HG02885 (cell line): ENCODE results near the gene MLST8.

Source experiments
- ATAC-seq: cut with Tn5 transposase; IDR thresholded peaks from one replicate; pipeline ENCODE4 v1.9.1; 2021; ENCODE audit warnings: mild to moderate bottlenecking; ENCODE audit not compliant: unreplicated experiment, poor library complexity

Gene MLST8

DNA sequence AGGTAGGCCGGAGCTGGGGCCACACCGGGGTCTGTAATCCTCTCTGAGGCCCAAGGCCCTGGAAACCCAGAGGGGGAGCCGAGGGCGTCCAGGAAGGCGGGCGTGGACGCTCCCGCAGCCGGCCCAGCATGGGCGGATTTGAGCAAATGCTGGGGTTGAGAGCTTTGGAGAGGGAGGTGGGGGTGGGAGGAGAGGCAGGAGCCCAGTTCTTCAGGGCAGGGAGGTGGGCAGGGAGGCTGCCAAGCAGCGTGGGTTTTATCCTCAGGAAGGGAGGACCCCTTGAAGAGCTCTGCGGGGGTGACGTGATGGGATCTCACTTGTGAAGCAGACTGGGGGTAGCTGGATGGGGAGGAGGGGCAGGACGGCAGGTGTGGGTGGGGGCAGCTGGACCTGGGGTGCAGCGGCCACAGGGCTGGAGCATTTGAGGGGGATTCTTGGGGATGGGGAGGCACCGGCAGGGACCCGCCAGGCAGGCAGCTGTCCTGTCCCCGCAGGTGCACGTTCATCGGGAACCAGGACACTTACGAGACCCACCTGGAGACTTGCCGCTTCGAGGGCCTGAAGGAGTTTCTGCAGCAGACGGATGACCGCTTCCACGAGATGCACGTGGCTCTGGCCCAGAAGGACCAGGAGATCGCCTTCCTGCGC is 32.4 kb upstream of the MLST8 start:
- ATAC-seq, result no peak

DNA sequence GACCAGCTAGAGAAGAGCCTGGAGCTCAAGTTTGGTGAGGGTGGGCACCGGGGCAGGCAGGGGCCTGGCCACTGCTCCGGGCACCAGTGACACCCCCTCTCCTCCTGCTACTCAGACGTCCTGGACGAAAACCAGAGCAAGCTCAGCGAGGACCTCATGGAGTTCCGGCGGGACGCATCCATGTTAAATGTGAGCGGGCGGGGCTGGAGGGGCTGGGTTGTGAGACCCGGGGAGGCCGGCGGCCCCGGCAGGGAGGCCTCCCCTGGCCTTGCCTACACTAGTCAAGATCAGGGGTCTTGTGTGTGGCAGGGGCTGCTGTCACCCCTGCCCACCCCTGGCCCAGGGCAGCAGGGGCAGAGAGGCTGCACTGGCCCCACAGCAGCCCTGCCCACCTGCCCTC is 31.9 kb upstream of the MLST8 start:
- ATAC-seq, result no peak

DNA sequence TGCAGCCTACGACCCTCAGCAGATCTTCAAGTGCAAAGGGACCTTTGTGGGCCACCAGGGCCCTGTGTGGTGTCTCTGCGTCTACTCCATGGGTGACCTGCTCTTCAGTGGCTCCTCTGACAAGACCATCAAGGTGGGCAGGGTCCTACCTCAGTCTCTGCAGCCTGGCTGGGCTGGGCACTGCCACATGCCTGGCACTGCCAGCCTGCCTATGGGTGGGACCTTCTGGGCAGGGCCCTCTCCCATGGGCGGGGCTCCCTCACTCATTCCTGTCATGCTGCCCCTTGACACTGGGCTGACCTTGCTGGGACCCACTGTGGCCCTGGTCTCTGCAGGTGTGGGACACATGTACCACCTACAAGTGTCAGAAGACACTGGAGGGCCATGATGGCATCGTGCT is 31.3 kb upstream of the MLST8 start:
- ATAC-seq, result no peak

DNA sequence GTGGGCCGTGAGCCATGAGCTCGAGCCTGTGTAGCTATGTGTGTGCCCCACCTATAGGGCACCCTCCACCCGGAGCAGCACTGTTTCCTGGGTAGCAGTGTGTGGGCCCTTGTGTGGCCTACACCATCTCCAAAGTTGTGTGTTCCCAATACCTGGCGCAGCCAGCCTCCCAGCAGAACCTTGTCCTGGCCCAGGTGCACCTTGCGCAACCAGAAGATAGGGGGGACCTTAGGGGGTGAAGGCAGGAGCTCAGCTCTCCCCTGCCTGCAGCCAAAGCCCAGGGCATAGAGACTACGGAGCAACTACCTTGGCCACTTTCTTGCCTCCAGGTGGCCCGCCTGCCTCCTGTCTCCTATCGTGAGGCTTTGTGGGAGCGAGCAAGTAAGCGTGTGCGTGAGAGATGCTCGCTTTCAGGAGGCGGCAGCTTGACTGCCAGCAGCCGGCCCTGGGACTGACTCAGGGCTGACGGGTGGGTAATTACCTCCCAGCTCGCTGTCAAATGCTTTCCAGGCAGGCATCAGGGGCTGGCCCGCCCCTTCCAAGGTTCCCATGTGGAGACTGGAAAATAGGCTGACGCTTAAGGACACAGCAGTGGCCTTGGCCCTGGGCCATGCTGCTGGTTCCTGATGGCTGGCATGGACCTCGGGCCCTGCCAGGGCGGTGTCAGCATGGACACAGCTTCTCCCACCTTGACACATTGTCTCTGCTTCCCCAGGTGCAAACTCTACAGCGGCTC is 30.7 kb upstream of the MLST8 start:
- ATAC-seq, result no peak

DNA sequence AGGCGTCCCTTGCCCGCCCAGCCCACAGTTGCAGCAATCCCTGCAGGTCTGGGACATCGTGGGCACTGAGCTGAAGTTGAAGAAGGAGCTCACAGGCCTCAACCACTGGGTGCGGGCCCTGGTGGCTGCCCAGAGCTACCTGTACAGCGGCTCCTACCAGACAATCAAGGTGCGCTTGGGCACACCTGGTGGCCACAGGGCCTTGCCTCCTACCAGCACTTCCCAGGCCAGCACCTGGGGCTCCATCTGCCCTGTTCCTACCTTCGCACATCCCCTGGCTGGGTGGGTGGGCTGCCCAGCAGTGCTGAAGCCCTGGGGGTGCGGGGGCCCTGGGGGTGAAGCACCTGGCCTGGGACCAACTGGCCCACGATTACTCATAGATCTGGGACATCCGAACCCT is 29.8 kb upstream of the MLST8 start:
- ATAC-seq, result no peak

DNA sequence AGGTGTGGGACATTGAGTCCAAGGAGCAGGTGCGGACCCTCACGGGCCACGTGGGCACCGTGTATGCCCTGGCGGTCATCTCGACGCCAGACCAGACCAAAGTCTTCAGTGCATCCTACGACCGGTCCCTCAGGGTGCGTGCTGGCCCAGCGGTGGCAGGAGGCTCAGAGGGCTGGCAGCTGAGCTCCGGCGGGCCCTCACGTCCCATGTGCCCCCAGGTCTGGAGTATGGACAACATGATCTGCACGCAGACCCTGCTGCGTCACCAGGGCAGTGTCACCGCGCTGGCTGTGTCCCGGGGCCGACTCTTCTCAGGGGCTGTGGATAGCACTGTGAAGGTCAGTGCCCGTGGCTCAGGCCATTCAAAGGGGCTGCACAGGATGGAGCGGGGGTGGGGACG is 29.2 kb upstream of the MLST8 start:
- no peak for ATAC-seq

DNA sequence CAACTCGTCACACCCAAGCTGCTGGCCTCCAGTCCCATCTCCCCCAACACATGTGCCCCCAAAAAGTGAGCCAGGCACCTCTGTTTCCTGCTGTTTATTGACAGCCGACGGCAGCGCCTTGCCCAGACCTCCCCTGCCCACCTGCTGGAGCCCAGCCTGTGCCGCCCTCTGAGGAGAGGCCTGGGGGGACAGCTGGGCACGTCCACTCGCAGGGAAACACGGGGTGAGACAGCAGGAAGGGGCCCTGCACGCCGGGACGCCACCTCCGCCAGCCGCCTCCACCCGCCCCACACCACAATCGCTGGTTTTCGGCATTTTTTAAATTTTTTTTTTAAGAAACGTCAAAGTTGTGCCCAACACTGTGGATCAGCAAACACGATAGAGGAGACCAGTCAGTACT is 28.2 kb upstream of the MLST8 start:
- no peak for ATAC-seq

DNA sequence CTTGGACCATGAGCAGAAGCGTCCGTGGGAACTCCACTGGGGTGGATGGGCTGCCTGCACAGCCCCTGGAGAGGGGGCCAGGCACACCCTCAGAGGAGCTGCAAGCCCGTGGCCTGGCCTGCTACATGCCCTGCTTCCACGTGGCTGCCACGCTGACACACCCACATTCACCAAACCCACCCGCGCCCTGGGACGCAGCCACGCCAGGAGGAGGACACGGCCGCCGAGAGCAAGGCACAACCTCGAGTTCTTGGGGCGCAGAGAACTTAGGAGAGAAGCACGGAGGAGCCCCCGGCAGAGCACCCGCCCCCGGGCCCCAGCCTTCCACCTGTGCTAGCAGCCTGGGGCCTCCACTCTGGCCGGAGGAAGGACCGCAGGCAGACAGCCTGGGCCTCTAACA is 27.7 kb upstream of the MLST8 start:
- no peak for ATAC-seq

DNA sequence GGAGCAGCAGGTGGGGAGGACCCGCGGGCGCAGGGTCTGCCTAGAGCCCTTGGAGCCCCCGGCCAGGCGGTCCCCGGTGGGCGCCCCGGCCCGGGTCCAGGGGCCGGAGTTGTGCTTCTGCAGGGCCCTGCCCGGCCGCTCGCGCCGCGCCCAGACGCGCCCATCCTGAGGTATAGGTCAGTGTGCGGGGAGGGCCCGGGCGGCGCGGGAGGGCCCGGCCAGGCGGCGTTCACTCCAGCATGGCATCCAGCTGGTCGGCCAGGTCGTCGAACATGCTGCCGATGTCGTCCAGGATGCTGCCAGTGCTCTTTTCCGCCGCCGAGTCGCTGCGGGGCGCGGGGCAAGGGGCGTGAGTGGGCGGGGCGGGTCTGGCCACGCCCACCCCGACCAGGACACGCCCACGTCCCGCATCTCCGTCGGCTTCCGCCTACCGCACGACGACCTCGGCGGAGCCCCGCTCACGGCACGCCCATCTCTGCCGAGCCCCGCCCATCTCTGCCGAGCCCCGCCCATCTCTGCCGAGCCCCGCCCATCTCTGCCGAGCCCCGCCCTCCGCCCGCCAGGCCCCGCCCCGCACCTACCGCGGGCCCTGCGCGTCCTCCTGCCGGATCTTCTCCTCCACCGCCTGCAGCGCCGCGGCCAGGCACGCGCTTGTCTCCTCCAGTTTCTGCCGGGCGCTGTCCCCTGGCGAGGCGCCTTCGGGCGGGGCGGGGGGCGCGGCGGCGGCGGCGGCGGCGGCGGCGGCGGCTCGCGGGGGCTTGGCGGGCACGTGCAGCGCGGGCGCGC is 26.7 kb upstream of the MLST8 start:
- no peak for ATAC-seq

DNA sequence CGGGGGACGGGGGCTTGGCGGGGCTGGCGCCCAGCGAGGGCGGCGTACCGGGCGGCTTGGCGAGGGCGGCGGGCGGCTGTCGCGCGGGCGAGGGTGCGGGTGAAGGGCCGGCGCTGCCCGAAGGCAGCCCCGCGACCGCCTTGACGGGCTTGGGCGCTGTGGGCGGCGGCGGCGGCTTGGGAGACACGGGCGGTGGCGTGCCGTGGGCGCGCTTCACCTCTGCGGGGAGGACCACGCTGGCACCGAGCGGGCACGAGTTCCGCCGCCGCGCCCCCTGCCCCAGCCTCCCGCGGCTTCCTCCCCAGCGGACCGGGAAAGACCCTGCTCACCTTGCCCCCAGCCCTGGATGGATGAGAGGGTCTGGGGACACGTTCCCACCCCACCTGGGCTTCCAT is 26.1 kb upstream of the MLST8 start:
- ATAC-seq, result no peak

DNA sequence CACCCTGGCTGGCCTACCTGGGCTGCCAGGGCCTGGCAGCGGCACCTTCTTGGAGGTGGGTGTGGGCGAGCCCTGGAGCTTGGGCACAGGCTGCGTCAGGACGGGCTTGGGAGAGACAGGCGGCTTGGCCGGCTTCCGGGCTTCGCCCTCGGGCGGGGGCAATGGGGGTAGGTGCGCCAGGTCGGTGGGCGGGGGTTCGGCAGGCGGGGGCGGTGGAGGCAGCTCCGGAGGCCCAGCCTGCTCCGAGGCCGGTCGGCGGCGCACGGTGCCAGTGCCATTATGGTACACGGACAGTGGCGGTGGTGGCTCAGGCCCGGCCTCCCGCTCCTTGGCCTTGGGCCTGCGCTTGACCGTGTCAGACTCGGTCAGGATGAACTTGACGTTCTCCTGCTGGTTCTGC is 25.7 kb upstream of the MLST8 start:
- ATAC-seq, result no peak

DNA sequence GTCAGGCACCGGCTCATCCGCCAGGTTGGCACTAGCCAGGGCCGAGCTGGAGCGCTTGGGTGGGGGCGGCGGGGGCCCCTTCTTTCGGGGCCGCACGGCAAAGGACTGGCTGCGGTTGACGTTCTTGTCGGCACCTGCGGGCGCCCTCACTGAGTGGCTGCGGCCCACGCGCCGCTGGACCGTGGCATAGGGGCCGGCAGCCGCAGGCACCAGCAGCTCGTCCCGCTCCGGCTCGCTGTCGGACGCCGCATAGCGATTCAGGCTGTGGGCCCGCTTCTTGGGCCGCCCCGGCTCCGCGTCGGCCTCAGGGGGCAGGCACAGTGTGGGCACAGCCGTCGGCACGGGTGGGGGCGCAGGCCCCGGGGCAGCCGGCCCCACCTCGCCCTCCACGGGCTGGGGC is 24.8 kb upstream of the MLST8 start:
- no peak for ATAC-seq

DNA sequence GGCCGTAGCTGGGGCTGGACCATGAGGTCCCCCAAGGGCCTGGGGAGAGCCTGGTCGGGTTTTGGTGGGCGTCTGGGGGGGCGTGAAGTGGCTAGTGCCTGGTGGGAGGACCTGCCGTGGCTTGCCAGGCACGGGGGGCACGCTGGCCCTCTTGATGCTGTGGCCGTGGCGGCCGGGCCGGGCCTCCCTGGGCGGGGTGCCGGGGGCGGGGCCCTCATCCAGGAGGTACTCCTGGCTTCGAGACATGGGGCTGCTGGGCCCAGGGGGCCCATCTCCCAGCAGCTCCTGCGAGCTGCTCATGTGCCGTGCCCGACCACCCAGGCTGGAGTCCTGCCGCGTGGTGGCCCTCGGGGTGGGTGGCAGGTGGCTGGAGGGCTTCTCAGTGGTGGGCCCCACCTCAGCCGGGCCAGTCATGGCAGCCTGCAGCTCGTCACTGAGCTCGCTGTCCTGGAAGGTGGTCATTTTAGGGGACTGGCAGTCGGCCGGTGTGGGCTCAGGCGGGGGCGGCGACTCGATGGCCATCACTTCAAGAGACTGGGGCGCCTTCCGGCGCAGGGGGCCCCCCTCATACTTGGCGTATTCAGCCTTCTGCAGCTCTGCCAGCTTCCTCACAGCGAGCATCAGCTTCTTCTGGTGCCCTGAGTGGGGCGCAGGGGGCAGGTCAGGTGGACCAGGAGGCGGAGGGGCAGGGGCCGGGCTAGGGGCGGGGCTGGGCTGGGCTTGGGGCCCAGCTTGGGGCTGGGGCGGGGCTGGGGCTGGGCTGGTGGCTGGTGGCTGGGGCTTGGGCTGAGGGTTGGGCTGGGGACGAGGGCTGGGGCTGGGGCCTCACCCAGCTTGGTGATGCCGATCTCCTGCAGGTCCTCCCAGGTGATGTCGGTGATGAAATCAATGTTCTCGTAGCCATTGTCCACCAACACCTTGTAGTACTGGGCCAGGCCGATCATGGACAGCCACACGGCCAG is 24.0 kb upstream of the MLST8 start:
- no peak for ATAC-seq

DNA sequence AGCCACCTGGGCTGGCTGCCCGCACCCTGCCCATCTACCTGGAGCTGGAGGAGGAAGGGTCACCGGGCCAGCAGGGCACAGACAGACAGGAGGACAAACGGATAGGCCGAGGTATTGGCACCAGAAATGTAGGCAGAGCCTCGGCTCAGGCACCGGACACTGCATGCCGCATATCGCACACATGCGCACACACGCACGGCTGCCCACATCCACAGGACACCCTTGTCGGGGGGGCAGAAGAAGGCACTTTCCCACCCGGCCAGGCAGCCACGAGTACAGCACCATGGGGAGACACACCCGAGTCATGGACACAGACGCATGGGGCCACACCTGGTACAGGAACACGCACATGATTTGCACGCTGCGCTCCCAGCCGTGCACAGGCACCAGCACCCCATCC is 23.3 kb upstream of the MLST8 start:
- no peak for ATAC-seq

DNA sequence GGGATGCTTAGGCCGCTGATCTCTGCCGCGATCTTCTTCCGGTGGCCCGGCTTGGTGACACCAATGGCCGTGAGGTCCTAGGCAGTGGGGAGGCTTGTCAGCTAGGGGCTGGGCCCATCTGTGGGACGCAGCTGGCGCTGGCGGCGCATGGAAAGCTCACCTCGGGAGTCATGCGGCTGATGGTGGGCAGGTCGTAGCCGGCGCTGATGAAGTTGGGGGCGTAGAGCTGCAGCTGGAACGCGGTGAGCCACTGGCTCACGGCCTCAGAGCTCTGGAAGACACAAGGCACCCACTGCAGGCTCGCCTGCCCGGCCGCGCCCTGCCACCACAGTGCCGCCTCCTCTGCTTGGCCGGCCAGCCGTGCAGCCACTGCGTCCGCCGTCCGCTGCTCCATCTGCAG is 21.6 kb upstream of the MLST8 start:
- ATAC-seq, result no peak

DNA sequence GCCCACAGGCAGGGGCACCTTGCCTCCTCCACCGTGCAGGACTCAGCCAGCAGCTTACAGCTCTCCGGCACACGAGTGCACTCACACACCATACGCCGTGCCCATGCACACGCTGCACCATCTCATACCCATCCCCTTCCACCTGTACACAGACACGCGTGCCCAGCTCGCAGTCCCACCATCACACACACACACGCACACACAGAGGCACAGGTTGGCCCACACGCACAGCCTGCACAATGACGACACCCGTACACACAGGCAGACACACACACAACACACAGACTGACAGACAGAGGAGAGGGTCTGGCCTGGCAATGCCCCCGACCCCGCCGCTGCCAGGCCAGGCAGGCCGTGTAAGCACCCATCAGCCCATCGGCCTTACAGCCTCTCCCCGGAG is 20.9 kb upstream of the MLST8 start:
- ATAC-seq, result no peak

DNA sequence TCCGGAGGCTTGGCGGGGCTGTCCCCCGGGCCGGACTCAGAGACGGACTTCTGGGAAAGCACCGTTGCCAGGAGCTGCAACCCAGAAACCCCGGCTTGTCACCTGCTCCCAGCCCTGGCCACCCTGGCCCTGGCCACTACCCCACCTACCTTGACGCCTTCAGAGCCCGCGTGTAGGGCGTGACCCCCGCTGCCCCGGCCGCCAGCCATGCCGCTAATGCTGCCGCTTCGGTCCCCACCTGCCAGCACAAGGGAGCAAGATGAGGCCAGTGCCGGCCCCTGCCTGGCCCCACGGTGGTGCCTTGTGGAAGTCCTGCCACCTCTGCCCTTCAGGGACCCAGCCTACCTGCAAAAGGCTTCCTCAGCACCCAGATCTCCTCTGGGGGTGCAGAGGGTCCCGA is 20.3 kb upstream of the MLST8 start:
- ATAC-seq, result no peak

DNA sequence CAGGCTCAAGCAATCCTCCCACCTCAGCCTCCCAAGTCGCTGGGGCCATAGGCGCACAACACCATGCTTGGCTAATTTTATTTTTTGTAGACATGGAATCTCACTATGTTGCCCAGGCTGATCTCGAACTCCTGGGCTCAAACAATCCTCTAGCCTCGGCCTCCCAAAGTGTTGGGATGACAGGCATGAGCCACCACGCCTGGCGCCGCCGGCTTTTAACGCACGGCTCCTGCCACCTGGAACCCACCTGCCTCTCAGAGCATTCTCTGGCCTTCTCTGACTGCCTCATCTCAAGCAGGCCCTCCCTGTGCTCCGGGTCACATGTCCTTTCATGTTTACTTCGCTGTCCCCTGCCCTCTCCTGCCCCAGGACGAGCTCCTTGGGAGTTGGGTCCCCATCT is 19.2 kb upstream of the MLST8 start:
- no peak for ATAC-seq

DNA sequence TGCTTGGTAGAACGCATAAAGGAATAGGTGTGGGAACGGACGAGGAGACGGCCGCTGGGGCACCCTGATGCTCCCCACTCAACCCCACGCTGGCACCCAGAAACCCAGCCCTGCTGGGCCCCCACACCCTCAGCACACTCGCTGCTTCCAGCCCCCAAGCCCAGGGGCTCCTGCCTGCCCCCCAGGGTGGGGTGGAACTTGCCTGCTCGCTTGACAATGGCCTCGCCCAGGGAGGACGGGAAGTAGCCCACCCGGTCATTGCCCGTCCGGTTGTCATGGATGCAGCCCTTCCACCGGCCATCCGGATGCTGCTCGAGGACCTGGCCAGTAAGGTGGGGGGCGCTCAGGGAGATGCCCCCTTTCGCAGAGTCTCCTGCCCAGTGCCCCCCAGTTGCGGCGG is 18.7 kb upstream of the MLST8 start:
- no peak for ATAC-seq

DNA sequence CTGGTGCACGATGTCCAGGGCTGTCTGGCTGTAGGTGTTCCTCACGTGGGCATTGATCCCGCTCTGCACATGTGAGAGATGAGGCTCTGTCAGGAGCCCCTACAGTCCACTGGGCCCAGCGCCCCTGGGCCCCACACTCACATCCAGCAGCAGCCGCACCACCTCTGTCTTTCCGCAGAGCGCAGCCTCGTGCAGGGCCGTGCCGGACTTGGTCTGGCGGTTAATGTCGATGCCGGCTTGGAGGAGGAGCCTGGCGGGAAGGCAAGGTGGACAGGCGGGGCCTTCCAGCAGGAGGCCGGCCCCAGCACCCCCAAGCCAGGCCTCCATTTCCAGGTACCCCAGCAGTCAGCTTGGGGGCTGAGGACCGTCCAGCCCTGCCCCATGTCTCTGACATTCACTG is 18.0 kb upstream of the MLST8 start:
- no peak for ATAC-seq

DNA sequence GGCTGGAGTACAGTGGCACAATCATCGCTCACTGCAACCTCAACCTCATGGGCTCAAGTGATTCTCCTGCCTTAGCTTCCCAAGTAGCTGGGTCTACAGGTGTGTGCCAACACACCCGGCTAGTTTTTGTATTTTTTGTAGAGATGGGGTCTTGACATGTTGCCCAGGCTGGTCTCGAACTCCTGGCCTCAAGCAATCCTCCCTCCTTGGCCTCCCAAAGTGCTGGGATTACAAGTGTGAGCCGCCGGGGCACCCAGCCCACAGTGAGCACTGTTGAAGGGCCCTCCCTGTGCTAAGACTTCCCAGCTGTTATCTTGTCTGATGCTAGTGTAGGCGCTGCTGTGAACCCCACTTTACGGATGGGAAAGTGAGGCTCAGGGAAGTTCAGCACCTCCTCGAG is 16.9 kb upstream of the MLST8 start:
- ATAC-seq, result no peak
